ENCODE results near the gene SFMBT2. TPM values are rescaled to one million over a fixed set of nuclear protein-coding genes. Genes with fewer than 3 reads are reported as not detected.
A peak's percentile ranks its signal among the peaks of the same experiment; 100 is the strongest.

The SFMBT2 gene
- total RNA-seq, 1 experiment from 2014 or later, result 14.3 TPM

DNA sequence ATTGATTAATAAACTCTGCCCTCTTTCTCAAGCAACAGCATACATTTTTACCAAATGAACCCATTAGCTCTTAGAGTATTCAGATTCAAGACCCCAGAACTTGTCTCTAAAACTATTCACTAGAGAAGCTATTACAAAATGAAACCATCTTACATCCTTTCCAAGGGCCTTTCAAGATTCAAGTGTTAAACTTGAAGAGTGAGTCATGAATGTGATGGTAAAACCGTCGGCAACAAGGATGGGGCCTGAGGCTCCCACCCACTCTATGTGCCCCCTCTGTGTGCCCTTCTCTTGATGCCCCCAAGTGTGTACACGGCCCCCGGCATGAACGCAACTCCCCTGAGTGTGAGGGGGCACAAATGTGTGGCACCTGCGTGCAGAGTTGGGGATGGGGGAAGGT, 46.4 kb downstream of the SFMBT2 start:
- ChIA-PET POLR2A (no interaction called here), CTCF (no interaction called here)
- Mint-ChIP-seq H3K4me3 (no peak overlapping the region), H3K27me3 (ENCODE audit: low read depth) (no peaks in the 10 kb centered on the region), H3K4me1 (peaks cover 19% of the 10 kb centered on the region), H3K9me3 (peaks cover 34% of the 10 kb centered on the region), H3K36me3 (peaks cover 74% of the 10 kb centered on the region), H3K27ac (peak overlapping the region; percentile 52)
- DNase-seq (ENCODE audit: low spot score), result no peak
- TF ChIP-seq, protein P1, sequence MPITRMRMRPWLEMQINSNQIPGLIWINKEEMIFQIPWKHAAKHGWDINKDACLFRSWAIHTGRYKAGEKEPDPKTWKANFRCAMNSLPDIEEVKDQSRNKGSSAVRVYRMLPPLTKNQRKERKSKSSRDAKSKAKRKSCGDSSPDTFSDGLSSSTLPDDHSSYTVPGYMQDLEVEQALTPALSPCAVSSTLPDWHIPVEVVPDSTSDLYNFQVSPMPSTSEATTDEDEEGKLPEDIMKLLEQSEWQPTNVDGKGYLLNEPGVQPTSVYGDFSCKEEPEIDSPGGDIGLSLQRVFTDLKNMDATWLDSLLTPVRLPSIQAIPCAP (CRISPR knock-in tag; IDR thresholded peaks at IDR 0.05), result no peak
- TF ChIP-seq, protein P2, sequence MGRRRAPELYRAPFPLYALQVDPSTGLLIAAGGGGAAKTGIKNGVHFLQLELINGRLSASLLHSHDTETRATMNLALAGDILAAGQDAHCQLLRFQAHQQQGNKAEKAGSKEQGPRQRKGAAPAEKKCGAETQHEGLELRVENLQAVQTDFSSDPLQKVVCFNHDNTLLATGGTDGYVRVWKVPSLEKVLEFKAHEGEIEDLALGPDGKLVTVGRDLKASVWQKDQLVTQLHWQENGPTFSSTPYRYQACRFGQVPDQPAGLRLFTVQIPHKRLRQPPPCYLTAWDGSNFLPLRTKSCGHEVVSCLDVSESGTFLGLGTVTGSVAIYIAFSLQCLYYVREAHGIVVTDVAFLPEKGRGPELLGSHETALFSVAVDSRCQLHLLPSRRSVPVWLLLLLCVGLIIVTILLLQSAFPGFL (CRISPR knock-in tag; IDR thresholded peaks at IDR 0.05; ENCODE audit: borderline replicate concordance), result no peak
- TF ChIP-seq MXD4 (CRISPR knock-in tag; IDR thresholded peaks at IDR 0.05; ENCODE audit: borderline replicate concordance) (no peak), ZNF219 (CRISPR knock-in tag; IDR thresholded peaks at IDR 0.05; ENCODE audit: borderline replicate concordance) (no peak), TEAD4 (CRISPR knock-in tag; IDR thresholded peaks at IDR 0.05) (no peak), SMAD3 (CRISPR knock-in tag; IDR thresholded peaks at IDR 0.05; ENCODE audit: borderline replicate concordance) (no peak), ATF1 (CRISPR knock-in tag; IDR thresholded peaks at IDR 0.05) (no peak)
- TF ChIP-seq, protein P3, sequence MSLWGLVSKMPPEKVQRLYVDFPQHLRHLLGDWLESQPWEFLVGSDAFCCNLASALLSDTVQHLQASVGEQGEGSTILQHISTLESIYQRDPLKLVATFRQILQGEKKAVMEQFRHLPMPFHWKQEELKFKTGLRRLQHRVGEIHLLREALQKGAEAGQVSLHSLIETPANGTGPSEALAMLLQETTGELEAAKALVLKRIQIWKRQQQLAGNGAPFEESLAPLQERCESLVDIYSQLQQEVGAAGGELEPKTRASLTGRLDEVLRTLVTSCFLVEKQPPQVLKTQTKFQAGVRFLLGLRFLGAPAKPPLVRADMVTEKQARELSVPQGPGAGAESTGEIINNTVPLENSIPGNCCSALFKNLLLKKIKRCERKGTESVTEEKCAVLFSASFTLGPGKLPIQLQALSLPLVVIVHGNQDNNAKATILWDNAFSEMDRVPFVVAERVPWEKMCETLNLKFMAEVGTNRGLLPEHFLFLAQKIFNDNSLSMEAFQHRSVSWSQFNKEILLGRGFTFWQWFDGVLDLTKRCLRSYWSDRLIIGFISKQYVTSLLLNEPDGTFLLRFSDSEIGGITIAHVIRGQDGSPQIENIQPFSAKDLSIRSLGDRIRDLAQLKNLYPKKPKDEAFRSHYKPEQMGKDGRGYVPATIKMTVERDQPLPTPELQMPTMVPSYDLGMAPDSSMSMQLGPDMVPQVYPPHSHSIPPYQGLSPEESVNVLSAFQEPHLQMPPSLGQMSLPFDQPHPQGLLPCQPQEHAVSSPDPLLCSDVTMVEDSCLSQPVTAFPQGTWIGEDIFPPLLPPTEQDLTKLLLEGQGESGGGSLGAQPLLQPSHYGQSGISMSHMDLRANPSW (CRISPR knock-in tag; conservative IDR thresholded peaks at IDR 0.05; ENCODE audit: low read depth), result no peak
- TF ChIP-seq, protein P4, sequence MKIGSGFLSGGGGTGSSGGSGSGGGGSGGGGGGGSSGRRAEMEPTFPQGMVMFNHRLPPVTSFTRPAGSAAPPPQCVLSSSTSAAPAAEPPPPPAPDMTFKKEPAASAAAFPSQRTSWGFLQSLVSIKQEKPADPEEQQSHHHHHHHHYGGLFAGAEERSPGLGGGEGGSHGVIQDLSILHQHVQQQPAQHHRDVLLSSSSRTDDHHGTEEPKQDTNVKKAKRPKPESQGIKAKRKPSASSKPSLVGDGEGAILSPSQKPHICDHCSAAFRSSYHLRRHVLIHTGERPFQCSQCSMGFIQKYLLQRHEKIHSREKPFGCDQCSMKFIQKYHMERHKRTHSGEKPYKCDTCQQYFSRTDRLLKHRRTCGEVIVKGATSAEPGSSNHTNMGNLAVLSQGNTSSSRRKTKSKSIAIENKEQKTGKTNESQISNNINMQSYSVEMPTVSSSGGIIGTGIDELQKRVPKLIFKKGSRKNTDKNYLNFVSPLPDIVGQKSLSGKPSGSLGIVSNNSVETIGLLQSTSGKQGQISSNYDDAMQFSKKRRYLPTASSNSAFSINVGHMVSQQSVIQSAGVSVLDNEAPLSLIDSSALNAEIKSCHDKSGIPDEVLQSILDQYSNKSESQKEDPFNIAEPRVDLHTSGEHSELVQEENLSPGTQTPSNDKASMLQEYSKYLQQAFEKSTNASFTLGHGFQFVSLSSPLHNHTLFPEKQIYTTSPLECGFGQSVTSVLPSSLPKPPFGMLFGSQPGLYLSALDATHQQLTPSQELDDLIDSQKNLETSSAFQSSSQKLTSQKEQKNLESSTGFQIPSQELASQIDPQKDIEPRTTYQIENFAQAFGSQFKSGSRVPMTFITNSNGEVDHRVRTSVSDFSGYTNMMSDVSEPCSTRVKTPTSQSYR (CRISPR knock-in tag; IDR thresholded peaks at IDR 0.05), result no peak
- TF ChIP-seq, protein P5, sequence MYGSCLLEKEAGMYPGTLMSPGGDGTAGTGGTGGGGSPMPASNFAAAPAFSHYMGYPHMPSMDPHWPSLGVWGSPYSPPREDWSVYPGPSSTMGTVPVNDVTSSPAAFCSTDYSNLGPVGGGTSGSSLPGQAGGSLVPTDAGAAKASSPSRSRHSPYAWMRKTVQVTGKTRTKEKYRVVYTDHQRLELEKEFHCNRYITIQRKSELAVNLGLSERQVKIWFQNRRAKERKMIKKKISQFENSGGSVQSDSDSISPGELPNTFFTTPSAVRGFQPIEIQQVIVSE (CRISPR knock-in tag; IDR thresholded peaks at IDR 0.05; ENCODE audit: borderline replicate concordance), result no peak
- TF ChIP-seq, protein P6, sequence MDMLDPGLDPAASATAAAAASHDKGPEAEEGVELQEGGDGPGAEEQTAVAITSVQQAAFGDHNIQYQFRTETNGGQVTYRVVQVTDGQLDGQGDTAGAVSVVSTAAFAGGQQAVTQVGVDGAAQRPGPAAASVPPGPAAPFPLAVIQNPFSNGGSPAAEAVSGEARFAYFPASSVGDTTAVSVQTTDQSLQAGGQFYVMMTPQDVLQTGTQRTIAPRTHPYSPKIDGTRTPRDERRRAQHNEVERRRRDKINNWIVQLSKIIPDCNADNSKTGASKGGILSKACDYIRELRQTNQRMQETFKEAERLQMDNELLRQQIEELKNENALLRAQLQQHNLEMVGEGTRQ (CRISPR knock-in tag; IDR thresholded peaks at IDR 0.05), result no peak
- TF ChIP-seq, protein P7, sequence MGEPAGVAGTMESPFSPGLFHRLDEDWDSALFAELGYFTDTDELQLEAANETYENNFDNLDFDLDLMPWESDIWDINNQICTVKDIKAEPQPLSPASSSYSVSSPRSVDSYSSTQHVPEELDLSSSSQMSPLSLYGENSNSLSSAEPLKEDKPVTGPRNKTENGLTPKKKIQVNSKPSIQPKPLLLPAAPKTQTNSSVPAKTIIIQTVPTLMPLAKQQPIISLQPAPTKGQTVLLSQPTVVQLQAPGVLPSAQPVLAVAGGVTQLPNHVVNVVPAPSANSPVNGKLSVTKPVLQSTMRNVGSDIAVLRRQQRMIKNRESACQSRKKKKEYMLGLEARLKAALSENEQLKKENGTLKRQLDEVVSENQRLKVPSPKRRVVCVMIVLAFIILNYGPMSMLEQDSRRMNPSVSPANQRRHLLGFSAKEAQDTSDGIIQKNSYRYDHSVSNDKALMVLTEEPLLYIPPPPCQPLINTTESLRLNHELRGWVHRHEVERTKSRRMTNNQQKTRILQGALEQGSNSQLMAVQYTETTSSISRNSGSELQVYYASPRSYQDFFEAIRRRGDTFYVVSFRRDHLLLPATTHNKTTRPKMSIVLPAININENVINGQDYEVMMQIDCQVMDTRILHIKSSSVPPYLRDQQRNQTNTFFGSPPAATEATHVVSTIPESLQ (CRISPR knock-in tag; IDR thresholded peaks at IDR 0.05), result no peak
- TF ChIP-seq, protein P8, sequence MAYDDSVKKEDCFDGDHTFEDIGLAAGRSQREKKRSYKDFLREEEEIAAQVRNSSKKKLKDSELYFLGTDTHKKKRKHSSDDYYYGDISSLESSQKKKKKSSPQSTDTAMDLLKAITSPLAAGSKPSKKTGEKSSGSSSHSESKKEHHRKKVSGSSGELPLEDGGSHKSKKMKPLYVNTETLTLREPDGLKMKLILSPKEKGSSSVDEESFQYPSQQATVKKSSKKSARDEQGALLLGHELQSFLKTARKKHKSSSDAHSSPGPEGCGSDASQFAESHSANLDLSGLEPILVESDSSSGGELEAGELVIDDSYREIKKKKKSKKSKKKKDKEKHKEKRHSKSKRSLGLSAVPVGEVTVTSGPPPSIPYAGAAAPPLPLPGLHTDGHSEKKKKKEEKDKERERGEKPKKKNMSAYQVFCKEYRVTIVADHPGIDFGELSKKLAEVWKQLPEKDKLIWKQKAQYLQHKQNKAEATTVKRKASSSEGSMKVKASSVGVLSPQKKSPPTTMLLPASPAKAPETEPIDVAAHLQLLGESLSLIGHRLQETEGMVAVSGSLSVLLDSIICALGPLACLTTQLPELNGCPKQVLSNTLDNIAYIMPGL (CRISPR knock-in tag; IDR thresholded peaks at IDR 0.05), result no peak
- TF ChIP-seq, protein P9, sequence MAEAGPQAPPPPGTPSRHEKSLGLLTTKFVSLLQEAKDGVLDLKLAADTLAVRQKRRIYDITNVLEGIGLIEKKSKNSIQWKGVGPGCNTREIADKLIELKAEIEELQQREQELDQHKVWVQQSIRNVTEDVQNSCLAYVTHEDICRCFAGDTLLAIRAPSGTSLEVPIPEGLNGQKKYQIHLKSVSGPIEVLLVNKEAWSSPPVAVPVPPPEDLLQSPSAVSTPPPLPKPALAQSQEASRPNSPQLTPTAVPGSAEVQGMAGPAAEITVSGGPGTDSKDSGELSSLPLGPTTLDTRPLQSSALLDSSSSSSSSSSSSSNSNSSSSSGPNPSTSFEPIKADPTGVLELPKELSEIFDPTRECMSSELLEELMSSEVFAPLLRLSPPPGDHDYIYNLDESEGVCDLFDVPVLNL (CRISPR knock-in tag; IDR thresholded peaks at IDR 0.05; ENCODE audit: borderline replicate concordance, low read depth), result no peak
- ATAC-seq, result no peak
